SU-DHL-6 (cell line): ENCODE measurements around the gene MAN1A2.

ENCODE experiments used
- CTCF ChIP-seq: fragments of 200-600 bp; sonication (generic); IDR thresholded peaks from one replicate; pipeline ENCODE4 v1.5.1; 2017; ENCODE audit warnings: antibody characterized with exemption, mild to moderate bottlenecking, low read length, moderate library complexity; ENCODE audit not compliant: insufficient read depth, poor library complexity, severe bottlenecking
- EZH2phosphoT487 ChIP-seq: fragments of 200-600 bp; sonication (generic), shearing (Covaris generic); conservative IDR thresholded peaks from 2 replicates; pipeline ENCODE4 v1.6.1; 2018; ENCODE audit warnings: mild to moderate bottlenecking, antibody characterized with exemption, low read length, moderate library complexity, mixed read lengths

- no peak for TF ChIP-seq CTCF
- TF ChIP-seq EZH2phosphoT487 = no peak
Measured at GRCh38 chr1:117527074-117527473, 159.8 kb downstream of the MAN1A2 start.
